Panc1 (cell line): ENCODE data around the gene MATCAP1. TPM values are rescaled to one million over a fixed set of nuclear protein-coding genes. Genes with fewer than 3 reads are reported as not detected.

Source experiments
- ATAC-seq: fragments of 200-7000 bp; cut with Tn5 transposase; 2 replicates; pipeline ENCODE4 v1.9.1; 2020; ENCODE audit warnings: mild to moderate bottlenecking, moderate library complexity
- BruUV-seq: library from RNA; stranded (reverse); fragments of 400-500 nt; replicated peaks from 2 replicates; lab custom pipeline; 2021; lab: Mats Ljungman, UMichigan
- CTCF ChIA-PET: fragments of 300-600 bp; sonication (Branson Sonifier 250); formaldehyde crosslinking; loops from one replicate; lab custom pipeline; 2022; ENCODE audit warnings: antibody characterized with exemption; lab: Charles Lee
- POLR2A ChIA-PET: fragments of 300-600 bp; sonication (Branson Sonifier 250); formaldehyde crosslinking; loops from one replicate; lab custom pipeline; 2022; ENCODE audit warnings: antibody characterized with exemption; lab: Charles Lee
- DNase-seq: peaks from one replicate; pipeline ENCODE4 v3.0.0-alpha.2; 2010; ENCODE audit warnings: low read depth, low spot score
- H3K27ac ChIP-seq: 2 replicates; pipeline ENCODE4 v1.5.1; 2011; ENCODE audit warnings: mild to moderate bottlenecking, low read length, inconsistent platforms
- H3K27me3 ChIP-seq: fragments of 200-500 bp; sonication (Bioruptor generic); 2 replicates; pipeline ENCODE4 v1.6.0; 2014; ENCODE audit warnings: low read length, inconsistent platforms; ENCODE audit not compliant: control insufficient read depth, insufficient read depth
- H3K36me3 ChIP-seq: fragments of 200-500 bp; sonication (Bioruptor generic); 2 replicates; pipeline ENCODE4 v1.5.1; 2014; ENCODE audit warnings: inconsistent platforms, mild to moderate bottlenecking, low read length, moderate library complexity; ENCODE audit not compliant: control insufficient read depth, insufficient read depth
- H3K4me1 ChIP-seq: 2 replicates; pipeline ENCODE4 v1.5.1; 2011; ENCODE audit warnings: inconsistent platforms, mild to moderate bottlenecking, low read length, moderate library complexity; ENCODE audit not compliant: control insufficient read depth, insufficient read depth
- H3K4me3 ChIP-seq, 2 experiments: 2 replicates each; pipeline ENCODE4 v1.5.1; 2011 to 2012; ENCODE audit warnings: low read depth in 2 of 2, low read length in 2 of 2, mild to moderate bottlenecking in 2 of 2, inconsistent platforms in 1 of 2, moderate library complexity in 1 of 2
- H3K9me3 ChIP-seq: fragments of 200-500 bp; sonication (Bioruptor generic); 2 replicates; pipeline ENCODE4 v1.5.1; 2014; ENCODE audit warnings: low read depth, mild to moderate bottlenecking, inconsistent platforms, low read length, moderate library complexity; ENCODE audit not compliant: control insufficient read depth, insufficient read depth
- CTCF ChIP-seq: fragments of 450-650 bp; IDR thresholded peaks from 2 replicates; pipeline ENCODE4 v1.5.1; 2017; ENCODE audit warnings: mild to moderate bottlenecking
- POLR2AphosphoS5 ChIP-seq: IDR thresholded peaks from 2 replicates; pipeline ENCODE4 v1.6.1; 2012; ENCODE audit warnings: mild to moderate bottlenecking, low read depth, low read length, moderate library complexity
- REST ChIP-seq, 2 experiments: IDR thresholded peaks; 2 replicates each; pipeline ENCODE4 v1.6.1; 2011 to 2012; ENCODE audit warnings: low read depth in 2 of 2, control low read depth in 1 of 2, low read length in 1 of 2, mild to moderate bottlenecking in 1 of 2, moderate library complexity in 1 of 2; ENCODE audit not compliant: insufficient read depth in 1 of 2
- SIN3A ChIP-seq: IDR thresholded peaks from 2 replicates; pipeline ENCODE4 v1.6.1; 2012; ENCODE audit warnings: low read depth, mild to moderate bottlenecking, low read length, moderate library complexity, borderline replicate concordance; ENCODE audit not compliant: insufficient read depth
- TCF7L2 ChIP-seq: IDR thresholded peaks from 2 replicates; pipeline ENCODE4 v1.6.1; 2011; ENCODE audit warnings: mild to moderate bottlenecking, low read depth, low read length, inconsistent platforms
- in situ Hi-C: cut with HindIII; loops from 2 replicates; pipeline ENCODE4 v1.10.0; 2016; ENCODE audit warnings: low sequenced_read_pairs, low pct_unique_long_range_greater_than_20kb
- intact Hi-C: fragments of 100-400 bp; cut with micrococcal nuclease; formaldehyde crosslinking; loops from one replicate; pipeline ENCODE4 v1.10.0; 2022; ENCODE audit not compliant: unreplicated experiment
- total RNA-seq: library from RNA; stranded (reverse); gene quantifications from one replicate; pipeline ENCODE4 v1.2.1, GENCODE V29; 2021; ENCODE audit not compliant: unreplicated experiment

The MATCAP1 gene
- total RNA-seq, 1 experiment from 2014 or later: 13.9 TPM

- H3K4me1 ChIP-seq: peaks cover 4% of the 10 kb centered on the region; the same call in 1 of the 2 replicates
- H3K36me3 ChIP-seq: peaks cover 5% of the 10 kb centered on the region; the same call in 1 of the 2 replicates
- no peak overlapping the region for H3K4me3 ChIP-seq
- CTCF ChIA-PET: no interaction called here
- intact Hi-C loops: no loop called here
- in situ Hi-C loops: no loop called here
- TF ChIP-seq REST (IDR thresholded peaks at IDR 0.05; ENCODE audit: insufficient read depth in 1 of 2, low read depth in 2 of 2, low read length in 1 of 2) (no peak), SIN3A (no peak), TCF7L2 (no peak), POLR2AphosphoS5 (no peak), CTCF (no peak)
- no peak for DNase-seq
- H3K27me3 ChIP-seq: no peaks in the 10 kb centered on the region
- H3K9me3 ChIP-seq: no peaks in the 10 kb centered on the region
- no peak for ATAC-seq
- no TSS peak for BruUV-seq
- POLR2A ChIA-PET: no interaction called here
- no peak overlapping the region for H3K27ac ChIP-seq
These were observed 46.4 kb upstream of the MATCAP1 start for GRCh38 chr16:67229906-67230808.

GRCh38 chr16:67228905-67229304, 45.1 kb upstream of the MATCAP1 start:
- Histone ChIP-seq H3K4me1 (peaks cover 4% of the 10 kb centered on the region; the same call in 1 of the 2 replicates), H3K27ac (no peak overlapping the region), H3K27me3 (no peaks in the 10 kb centered on the region), H3K36me3 (peaks cover 5% of the 10 kb centered on the region; the same call in 1 of the 2 replicates), H3K4me3 (no peak overlapping the region), H3K9me3 (no peaks in the 10 kb centered on the region)
- ATAC-seq (no peak), DNase-seq (no peak)
- in situ Hi-C loops: no loop called here
- BruUV-seq: no TSS peak
- ChIA-PET CTCF (no interaction called here), POLR2A (no interaction called here)
- intact Hi-C loops: no loop called here
- TF ChIP-seq POLR2AphosphoS5: no peak
- TF ChIP-seq SIN3A: no peak
- no peak for TF ChIP-seq REST (IDR thresholded peaks at IDR 0.05; ENCODE audit: insufficient read depth in 1 of 2, low read depth in 2 of 2, low read length in 1 of 2)
- TF ChIP-seq CTCF: no peak
- TF ChIP-seq TCF7L2: no peak
